D721Med (cell line): ENCODE data around the gene MRPS14.

Experiments
- DNase-seq: peaks from one replicate; pipeline ENCODE4 v3.0.0; 2011; ENCODE audit warnings: low spot score; ENCODE audit not compliant: insufficient read length
- FAIRE-seq: peaks from 2 replicates; lab custom pipeline; 2011; peaks lifted over from hg19 to GRCh38; lab: Jason Lieb, UNC
- TF ChIP-seq, protein P1 (sequence below): IDR thresholded peaks from 2 replicates; pipeline ENCODE4 v1.5.1; 2012; ENCODE audit warnings: mild to moderate bottlenecking, control low read depth; ENCODE audit not compliant: insufficient read depth; ENCODE audit errors: missing control alignments

Gene MRPS14

DNA sequence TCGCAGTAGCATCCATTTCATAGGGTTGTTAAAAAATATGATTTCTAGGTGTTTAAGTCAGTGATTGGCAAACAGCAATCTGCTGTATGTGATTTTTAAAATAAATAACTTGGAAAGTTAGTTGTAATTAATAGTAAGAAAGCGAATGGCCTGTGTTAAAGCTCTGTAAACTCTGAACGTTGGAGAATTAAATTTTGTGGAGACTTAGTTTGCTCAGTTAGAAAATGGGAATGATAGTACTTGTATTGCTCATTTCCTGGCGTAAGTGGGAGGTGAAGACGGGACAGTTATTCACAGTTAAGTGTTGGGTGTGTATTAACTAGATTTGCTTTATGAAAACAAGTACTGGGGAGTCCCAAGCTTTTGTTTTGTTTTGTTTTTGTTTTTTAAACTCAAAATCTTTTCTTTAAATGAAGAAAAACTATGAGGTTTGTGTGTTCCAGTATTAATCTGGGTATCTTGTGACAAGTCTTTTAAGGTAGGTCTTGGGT lies 22.5 kb downstream of the MRPS14 start:
- no peak for FAIRE-seq
- TF ChIP-seq, protein P1, sequence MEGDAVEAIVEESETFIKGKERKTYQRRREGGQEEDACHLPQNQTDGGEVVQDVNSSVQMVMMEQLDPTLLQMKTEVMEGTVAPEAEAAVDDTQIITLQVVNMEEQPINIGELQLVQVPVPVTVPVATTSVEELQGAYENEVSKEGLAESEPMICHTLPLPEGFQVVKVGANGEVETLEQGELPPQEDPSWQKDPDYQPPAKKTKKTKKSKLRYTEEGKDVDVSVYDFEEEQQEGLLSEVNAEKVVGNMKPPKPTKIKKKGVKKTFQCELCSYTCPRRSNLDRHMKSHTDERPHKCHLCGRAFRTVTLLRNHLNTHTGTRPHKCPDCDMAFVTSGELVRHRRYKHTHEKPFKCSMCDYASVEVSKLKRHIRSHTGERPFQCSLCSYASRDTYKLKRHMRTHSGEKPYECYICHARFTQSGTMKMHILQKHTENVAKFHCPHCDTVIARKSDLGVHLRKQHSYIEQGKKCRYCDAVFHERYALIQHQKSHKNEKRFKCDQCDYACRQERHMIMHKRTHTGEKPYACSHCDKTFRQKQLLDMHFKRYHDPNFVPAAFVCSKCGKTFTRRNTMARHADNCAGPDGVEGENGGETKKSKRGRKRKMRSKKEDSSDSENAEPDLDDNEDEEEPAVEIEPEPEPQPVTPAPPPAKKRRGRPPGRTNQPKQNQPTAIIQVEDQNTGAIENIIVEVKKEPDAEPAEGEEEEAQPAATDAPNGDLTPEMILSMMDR = no peak
- DNase-seq = no peak

DNA sequence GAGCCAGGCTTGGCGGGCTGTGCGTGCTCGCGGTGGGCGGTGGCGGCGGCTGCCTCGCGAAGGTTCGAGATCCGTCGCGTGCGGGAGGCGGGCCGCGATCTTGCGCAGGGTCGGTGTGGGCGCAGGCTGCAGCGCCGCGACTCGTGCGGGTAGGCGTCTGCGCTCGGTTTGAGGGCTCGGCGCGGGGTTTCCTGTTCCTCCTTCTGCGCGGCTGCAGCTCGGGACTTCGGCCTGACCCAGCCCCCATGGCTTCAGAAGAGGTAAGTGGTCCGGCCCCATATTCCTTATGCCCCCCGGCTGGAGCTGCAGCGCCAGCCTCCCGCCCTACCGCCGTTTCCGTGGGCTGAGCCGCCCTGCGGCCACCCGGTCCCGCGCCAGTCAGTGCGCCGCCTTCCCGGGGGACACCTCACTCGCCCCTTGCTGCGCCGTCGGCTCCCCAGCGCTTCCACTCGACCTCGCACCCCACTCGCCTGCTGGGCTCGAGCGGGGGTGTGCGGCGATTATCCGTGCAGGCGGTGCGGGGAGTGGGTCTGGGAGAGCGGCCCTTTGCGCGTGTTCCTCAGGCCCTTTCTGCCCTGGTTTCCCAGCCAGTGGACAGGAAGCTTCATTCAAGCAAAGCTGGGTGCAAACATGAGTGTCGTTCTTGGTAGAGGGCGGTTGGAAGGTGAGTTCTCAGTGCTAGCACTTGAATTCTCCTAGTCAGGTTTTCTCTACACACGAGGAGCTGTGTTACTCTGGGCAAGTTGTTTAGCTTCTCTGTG lies 23.1 kb downstream of the MRPS14 start, which contains the start of gene CACYBP:
CACYBP (plus strand) TSS at position 12 of the 761 bp plus-strand sequence; CDS start at position 246, 234 bp downstream.
- FAIRE-seq (no peak), DNase-seq (no peak)
- TF ChIP-seq, protein P1 = no peak

DNA sequence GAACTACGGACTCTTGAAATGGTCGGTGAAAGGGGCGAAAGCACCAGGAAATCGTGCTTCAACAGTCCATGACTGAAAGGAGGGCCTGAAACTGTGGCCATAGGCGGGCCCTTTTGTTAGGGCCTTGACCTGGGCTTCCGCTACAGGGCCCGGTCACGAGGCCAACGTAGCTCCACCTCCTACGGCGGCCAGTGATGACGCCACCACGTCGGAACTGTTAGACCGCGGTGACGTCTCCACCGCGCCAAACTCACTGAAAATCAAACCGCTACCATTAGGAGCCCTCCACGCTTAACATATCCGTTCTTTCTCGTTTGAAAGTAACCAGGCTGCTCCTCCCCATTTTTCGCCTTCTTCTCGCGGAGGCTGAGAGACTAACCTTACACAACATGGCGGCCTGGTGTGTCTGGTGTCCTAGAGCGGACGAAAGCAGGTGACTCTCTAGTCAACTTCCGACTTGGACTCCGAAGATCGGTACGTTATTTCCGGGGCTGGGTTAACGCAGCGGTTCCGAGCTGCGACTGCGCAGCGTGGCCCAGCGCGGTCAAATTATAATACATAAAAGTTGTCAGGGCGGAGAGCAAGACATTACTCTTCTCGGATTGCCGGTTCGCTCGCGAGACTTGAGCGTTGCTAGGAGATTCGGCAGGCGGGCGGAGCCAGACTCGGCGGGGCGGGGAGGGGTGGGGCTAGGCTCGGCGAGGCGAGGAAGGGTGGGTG lies 23.8 kb downstream of the MRPS14 start:
- FAIRE-seq = peak; percentile 38
- TF ChIP-seq, protein P1 = no peak

DNA sequence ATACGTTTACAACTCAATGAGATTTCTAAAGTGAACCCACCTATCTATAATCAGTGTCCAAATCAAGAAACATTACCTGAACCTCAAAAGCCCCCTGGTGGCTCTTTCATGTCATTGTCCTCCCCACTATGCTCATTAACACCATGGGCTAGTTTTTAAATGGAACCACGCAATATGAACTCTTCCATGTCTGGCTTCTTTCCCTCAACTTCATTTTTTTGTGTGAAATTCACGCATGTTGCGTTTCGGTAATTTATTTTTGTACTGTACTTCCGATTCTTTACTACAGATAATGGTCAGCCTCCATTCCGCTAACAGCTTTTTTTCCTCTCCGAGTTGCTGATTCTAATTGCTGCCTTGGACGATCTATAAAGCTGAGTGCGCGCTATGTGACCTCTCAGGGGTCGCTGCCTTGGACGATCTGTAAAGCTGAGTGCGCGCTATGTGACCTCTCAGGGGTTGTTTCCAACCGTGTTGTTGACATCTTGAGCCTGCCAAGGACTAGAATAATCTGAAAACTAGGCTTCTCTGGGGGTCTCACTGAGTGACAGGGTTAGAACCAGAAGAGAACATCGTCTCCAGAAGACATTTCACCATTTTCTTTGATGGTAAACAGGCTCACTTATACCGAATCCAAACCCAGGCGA lies 24.5 kb downstream of the MRPS14 start:
- FAIRE-seq (peak; percentile 66), DNase-seq (no peak)
- TF ChIP-seq, protein P1 = peak; percentile 75

More for the DNA sequence above, 23.8 kb downstream of the MRPS14 start:
- DNase-seq = peak; percentile 70

DNA sequence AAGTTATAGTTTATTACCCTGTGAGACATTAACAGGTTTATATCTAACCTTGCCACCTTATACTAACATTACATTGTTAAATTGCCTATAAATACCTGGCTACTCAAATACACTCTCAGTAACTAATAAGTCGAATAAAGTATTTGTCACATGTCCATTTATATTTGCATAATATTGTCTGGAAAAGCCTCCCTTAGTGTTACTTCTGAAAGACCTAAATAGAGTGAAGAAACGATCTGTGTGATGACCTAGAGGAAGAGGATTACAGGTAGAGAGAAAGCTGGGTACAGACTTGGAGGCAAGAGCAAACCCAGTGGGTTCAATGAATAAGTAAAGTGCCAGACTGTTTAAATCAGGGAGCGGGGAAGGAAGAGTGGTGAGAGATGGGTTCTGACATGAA lies 26.2 kb downstream of the MRPS14 start:
- no peak for DNase-seq
- FAIRE-seq = peak; percentile 77
- TF ChIP-seq, protein P1 = no peak

DNA sequence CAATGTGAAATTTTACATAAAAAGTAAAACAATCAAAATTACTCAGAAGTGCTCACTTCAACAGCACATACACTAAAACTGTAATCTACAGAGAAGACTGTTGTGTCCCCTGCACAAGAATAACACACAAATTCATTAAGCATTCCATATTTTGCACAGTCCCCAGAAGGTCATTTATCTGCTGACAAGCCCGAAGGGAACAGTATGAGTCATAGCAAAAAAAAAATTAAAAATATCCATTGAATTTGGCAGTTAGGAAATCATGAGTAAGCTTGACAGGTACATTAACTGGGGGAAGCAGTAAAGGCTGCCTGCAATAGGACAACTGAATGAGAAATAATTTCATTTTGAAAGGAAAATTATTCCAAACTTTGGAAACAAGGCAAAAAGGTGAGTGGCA lies 26.7 kb downstream of the MRPS14 start:
- DNase-seq = no peak

More for the DNA sequence above, 26.7 kb downstream of the MRPS14 start:
- TF ChIP-seq, protein P1 = no peak
- FAIRE-seq = no peak
